ENCODE results near the gene GLYATL1.

The GLYATL1 gene, protein sequence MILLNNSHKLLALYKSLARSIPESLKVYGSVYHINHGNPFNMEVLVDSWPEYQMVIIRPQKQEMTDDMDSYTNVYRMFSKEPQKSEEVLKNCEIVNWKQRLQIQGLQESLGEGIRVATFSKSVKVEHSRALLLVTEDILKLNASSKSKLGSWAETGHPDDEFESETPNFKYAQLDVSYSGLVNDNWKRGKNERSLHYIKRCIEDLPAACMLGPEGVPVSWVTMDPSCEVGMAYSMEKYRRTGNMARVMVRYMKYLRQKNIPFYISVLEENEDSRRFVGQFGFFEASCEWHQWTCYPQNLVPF

DNA sequence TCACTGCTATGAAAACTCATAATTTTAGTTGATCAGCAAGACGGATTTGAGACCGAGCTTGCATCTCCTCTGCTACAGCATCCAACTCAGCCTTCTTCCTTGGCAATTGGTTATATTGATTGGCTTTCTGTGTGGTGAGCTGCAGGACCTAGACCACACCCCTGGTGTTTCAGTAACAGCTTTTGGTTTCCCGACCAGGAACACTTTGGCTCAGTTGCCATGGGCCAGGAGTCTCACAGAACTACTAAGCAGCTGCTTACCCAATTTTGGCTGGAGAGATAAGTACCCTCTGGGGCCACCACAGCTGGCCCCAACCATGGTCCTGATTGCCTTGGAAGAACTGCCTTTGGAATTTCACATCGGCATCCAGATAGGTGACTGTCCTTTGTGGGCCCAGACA is at the start of gene GLYATL1:
TSS of gene GLYATL1 (plus strand) at position 212 of the 400 bp plus-strand sequence. CDS start 7,600 bp downstream, outside the sequence.
- in situ Hi-C loops (cut with MboI; ENCODE audit: low pct_unique_long_range_greater_than_20kb, low sequenced_read_pairs) = no loop called here
- DNase-seq = no peak

DNA sequence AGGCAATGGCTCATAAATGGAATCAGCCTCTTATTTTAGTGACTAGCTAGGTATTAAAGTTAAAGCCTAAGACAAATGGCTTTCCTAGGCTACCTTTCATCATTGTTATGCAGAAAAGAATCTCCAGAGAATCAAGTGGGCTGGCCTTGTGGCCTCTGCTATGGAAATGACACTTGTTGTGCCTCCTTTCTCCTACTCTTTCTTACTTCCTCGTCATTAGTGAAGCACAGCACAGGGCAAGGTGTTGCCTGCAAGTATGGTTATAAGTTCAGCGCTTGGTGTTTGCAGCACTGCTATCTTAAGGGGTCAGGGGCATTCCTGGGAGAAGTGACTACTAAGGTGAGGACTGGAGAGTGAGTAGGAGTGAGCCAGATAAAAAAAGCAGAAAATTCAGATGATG is 45.4 kb upstream of the GLYATL1 start:
- in situ Hi-C loops (cut with MboI; ENCODE audit: low pct_unique_long_range_greater_than_20kb, low sequenced_read_pairs) = no loop called here
- DNase-seq = no peak

DNA sequence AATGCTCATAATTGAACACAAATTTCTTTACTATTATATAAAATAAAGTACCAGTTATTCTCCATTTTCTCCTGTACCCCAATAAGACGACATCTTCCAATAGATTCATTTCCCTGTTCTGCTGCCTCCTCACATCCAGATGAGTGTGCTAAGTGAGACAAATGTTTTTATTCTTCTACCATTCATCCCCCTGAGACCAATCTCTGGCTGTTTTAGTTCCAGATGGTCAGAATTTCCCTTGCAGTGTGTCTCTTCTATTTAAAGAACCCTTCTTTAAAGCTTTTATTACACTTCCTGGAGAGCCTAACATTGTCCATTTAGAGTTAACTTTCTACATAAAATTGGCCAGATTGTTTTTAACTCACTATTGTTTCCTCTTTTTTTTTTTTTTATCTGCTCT is 41.2 kb upstream of the GLYATL1 start:
- DNase-seq = peak; percentile 68
- in situ Hi-C loops (cut with MboI; ENCODE audit: low pct_unique_long_range_greater_than_20kb, low sequenced_read_pairs) = no loop called here

DNA sequence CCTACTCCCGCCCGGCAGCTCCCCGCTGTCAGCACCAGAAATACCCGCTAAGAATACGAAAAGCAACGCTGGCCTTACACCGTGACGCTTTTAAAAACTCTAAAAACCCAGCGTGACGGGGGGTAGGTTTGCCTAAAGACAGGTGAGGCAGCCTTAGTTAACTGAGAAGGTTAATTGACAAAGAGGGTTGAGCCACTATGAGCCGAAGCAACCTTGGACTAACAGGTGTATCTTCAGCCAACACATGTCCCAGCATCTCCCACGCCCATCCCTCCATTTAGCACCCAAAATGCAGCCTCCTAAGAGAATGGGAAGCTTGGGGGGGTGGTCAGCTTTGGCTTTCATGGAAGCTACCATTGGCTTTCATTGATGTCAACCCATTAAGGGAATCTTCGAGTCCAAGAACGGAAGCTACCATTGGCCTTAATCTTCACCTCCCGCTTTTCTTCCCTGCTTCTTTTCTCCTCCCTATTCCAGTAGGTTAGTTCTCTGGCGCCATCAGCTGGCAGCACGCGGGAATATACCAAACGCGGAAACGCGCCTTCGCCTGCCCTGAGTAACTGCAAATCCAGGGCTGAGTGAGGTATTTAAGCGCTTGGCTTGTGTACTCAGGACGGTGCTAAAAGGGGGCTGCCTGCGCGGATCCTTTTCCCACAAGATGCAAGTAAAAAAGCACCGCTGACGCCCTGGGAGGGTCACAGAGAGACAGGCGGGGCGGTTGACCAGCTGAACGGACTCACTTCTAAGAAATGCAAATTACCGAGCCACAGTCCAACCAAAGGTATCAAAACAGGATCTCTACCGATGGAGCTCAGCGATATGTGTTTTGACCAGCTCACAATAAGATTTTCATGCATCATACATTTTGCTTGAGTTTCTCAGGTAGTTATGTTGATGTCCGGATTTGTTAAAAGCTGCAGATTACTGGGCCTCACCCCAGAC is 38.5 kb upstream of the GLYATL1 start:
- in situ Hi-C loops (cut with MboI; ENCODE audit: low pct_unique_long_range_greater_than_20kb, low sequenced_read_pairs) = loop anchor here (25.0 kb wide), 1 partner anchor 263 kb away; no protein-coding TSS in a partner anchor
- DNase-seq = peak; percentile 95

DNA sequence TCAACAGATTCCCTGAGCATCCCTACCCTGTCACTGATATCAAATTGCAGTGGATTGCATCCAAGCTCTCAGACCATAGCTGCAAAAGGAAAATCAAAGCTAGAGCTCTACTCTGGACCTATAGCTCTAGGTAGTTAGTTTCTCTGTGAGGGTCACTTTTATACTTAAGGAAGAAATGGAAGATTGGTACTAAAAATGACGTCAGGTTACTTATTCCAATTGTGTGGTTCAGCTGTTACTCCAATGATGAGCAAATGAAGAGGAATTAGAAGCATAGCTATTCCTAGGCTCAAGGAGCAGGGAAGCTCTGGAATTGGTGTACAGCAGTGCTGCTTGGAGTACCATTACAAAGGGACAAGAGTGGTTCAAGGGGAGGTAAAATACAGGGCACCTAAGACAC is 36.4 kb upstream of the GLYATL1 start:
- in situ Hi-C loops (cut with MboI; ENCODE audit: low pct_unique_long_range_greater_than_20kb, low sequenced_read_pairs) = loop anchor here (25.0 kb wide), 1 partner anchor 266 kb away; no protein-coding TSS in a partner anchor
- no peak for DNase-seq

DNA sequence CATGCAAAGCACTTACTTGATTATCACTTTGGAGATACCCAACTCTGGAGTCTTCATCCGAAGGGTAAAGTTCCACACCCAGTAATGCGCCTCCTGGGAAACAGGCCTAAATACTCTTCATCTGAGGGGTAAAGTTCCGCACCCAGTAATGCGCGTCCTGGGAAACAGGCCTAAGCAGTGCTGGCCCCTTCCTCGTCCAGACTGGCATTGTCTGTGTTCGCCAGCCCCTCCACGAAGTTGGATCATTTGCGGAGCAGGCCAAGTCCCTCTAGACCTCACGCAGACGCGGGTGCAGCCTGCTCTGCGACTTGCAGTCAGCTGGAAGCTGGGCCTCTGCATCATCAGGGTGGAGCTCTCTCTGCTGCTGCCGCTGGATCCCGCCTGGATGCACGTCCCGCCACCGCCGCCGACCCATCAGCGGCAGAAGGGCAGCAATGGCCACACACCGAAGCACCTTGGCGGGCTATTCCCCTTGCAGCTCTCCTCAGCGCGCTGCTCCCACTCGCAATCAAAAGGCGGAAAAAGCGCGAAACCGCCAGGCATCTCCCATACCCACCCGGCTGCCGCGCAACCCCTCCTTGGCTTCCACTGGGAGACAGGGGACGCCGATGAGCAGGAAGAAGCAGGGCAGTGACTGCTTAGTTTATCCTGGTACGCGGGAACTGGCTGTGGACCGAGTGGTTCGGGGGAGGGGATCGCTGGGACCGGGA is 34.1 kb upstream of the GLYATL1 start:
- no peak for DNase-seq
- in situ Hi-C loops (cut with MboI; ENCODE audit: low pct_unique_long_range_greater_than_20kb, low sequenced_read_pairs) = loop anchor here (25.0 kb wide), 1 partner anchor 268 kb away; no protein-coding TSS in a partner anchor

DNA sequence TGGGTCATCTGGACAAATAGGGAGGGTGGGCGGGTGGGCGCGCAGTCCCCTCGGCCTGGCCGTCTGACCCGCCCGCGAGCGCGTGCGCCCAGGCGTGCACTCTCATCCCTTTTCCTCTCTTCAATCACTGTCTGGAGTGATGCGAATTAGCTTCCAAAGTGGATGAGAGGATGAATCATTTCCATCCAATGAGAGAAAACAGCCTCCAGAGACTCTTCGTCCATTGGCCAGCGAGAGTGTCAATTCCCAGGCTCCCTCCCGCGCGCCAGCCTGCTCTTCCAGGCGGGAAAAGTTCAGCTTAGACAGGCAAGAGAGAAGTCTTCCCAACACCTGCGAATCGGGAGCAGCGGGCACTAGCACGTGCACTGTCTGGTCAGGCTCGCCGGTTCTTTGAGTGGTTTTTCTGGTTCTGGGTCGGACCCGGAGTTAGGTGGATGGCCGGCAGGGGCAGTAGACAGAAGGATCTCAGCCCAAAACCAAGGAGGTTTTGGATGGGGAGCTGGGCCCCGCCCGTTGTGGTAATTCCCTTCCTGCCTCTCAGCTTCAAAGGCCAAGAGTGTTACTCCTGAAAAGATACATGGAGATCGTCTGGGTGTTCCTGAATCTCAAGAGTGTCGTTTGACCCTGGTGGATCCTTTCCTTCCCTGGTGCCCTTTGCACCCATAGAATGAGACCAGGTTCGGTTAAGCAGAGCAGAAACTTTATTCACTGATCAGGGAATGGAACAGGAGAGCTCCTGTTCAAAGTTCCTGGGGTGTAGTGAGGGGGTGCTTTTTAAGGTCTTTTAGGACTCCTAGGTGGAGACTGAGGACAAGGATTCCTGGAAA is 33.4 kb upstream of the GLYATL1 start:
- in situ Hi-C loops (cut with MboI; ENCODE audit: low pct_unique_long_range_greater_than_20kb, low sequenced_read_pairs) = loop anchor here (25.0 kb wide), 1 partner anchor 269 kb away; no protein-coding TSS in a partner anchor

DNA sequence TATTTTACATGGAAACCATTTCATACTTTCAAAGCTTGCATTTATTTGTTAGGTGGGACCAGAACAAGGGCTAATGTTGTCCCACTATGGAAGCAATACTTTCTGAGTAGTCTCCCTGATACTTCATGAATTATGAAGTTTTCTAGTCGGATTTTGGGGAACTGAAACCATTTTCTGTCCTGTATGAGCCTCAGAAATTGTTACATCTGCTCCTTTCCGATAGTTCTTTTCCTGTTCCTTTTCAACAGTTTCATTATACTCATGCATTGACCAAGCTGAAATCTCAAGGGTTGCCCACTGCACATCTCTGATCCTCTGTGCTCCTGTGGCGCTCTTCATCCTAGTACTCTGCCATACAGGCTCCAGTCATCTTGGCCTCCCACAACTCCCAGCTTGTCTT is 31.5 kb upstream of the GLYATL1 start:
- in situ Hi-C loops (cut with MboI; ENCODE audit: low pct_unique_long_range_greater_than_20kb, low sequenced_read_pairs) = loop anchor here (25.0 kb wide), 1 partner anchor 270 kb away; no protein-coding TSS in a partner anchor
- no peak for DNase-seq

More for the DNA sequence above, 33.4 kb upstream of the GLYATL1 start:
- no peak for DNase-seq

DNA sequence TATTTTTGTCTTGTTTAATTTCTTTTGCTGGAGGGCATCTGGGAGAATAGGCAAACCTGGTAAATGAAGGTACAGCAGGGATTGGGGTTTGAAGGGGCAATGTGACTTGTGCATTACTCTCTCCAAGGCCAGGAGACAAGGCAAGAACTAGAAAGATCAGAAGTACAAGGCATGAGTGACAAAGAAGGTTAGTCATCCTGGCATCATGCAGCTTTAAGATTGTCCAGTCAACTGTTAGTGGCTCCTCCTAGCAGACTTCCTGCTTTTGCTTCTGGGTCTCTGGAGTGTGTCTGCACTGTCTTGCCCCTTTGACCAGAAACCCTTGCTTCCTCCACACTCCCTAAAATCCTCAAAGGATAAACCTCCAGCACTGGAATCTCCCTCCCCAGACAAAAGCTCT is 27.2 kb upstream of the GLYATL1 start:
- in situ Hi-C loops (cut with MboI; ENCODE audit: low pct_unique_long_range_greater_than_20kb, low sequenced_read_pairs) = loop anchor here (25.0 kb wide), 1 partner anchor 275 kb away; no protein-coding TSS in a partner anchor
- no peak for DNase-seq

DNA sequence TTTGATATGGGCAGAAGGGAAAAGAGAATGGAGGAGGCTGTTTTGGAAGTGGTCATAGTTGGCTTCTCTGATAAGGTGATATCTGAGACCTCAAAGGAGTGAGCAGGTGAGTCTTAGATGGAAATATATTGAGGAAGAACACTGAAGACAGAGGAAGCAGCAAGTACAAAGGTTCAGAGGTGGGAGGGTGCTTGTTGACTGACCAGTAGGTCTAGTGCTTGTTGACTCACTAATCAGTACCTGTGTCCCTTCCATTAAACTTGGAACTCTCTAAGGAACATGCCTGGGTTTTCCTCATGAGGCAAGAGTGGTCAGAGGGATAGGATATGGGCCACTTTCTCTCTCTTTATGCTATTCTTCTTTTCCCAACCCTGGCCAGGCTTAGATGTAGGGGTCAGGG is 25.6 kb upstream of the GLYATL1 start:
- DNase-seq = no peak
- in situ Hi-C loops (cut with MboI; ENCODE audit: low pct_unique_long_range_greater_than_20kb, low sequenced_read_pairs) = loop anchor here (25.0 kb wide), 1 partner anchor 276 kb away; no protein-coding TSS in a partner anchor

DNA sequence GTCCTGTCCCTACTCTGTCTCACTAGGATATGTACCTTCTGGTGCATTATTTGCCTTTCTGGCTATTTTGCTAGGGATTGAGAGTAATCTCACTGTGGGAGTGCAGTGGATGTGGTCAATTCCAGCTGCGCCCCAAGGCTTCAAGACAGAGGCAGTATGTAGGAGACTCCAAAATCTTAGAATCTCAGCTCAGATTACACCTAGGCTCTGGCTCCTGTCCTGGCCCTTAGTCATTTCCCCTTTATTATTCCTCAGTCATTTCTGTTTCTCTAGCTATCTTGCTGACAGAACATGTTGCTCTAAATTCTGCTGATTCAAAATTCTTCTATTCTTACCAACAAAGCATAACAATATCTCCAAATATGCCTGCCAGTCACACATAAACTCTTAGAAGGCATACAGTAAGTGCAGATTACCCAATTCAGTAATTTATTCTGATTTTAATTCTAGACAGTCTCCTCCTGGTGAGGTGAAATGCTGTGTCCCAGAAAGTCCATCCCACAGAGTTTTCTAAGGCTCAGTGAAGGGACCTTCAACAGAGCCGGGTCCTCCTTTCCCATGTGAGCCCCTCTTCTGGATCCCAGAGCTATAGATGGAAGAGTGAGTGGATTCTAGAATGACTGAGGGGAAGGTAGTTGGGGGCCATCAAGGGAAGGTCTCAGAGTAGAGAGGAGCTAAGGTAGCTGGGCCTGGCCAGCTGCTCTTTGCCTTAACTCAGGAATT is 24.3 kb upstream of the GLYATL1 start:
- DNase-seq = no peak
- in situ Hi-C loops (cut with MboI; ENCODE audit: low pct_unique_long_range_greater_than_20kb, low sequenced_read_pairs) = loop anchor here (25.0 kb wide), 1 partner anchor 278 kb away; no protein-coding TSS in a partner anchor

DNA sequence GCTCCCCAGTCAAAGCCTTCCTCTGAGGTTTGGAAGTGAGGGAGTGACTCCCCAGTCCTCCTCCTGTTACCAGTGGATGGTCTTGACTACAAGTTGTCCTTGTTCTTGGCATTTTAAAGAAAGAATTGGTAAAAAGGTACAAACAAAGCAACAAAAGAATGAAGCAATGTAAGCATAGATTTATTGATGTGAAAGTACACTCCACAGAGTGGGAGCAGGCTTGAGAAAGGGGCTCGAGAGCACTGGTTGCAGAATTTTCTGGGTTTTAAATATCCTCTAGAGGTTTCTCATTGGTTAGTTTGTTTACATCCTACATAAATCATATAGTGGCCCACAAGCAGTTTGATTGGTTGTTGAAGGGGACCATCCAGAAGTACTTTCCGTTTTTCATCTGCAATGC is 22.7 kb upstream of the GLYATL1 start:
- DNase-seq = no peak
- in situ Hi-C loops (cut with MboI; ENCODE audit: low pct_unique_long_range_greater_than_20kb, low sequenced_read_pairs) = loop anchor here (25.0 kb wide), 1 partner anchor 279 kb away; no protein-coding TSS in a partner anchor

DNA sequence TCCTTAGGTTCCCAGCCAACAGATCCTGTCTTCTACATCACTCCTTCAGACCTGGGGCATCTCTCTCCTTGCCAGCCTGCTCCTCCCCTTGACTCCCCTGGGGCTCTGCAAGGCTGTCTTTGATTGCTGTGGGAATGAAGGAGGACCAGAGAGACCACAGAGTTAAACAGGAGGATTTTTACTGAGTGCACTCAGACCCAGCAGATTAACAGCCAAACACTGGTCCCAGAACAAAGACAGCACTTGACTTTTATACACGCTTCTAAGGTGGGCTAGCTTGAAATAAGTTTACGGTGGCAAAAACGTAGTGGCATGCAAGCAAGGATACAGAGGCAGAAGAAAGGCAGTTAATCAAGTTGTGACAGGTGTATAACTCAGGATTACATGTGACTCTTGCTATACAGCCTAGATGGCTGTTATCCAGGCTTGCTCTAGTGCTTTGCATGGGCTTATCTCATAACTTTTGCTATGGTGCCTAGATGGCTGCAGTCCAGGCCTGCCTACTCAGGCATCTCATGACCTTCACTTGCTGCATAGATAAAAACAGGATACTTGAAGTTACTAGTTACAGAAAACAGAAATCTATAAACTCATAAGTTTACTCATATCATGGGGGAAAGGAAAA is 22.0 kb upstream of the GLYATL1 start:
- in situ Hi-C loops (cut with MboI; ENCODE audit: low pct_unique_long_range_greater_than_20kb, low sequenced_read_pairs) = loop anchor here (25.0 kb wide), 1 partner anchor 280 kb away; no protein-coding TSS in a partner anchor

DNA sequence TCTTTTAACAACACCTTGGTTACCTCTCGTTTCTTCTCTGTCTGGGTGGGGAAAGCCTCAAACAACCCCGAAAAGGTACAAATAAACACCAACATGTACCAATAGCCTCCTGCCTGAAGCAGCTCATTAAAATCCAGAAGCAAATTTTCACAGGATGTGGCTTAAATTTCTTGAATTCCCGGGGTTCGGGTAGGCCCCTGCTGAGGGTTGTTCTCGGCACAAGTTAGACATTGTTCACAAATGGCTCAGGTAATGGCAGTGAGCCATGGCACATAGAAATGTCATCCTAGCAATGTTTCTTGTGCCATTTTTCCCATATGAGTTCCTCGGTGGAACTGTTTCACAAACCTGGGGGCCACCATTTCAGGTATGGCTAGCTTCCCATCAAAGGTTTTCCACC is 19.7 kb upstream of the GLYATL1 start:
- no peak for DNase-seq
- in situ Hi-C loops (cut with MboI; ENCODE audit: low pct_unique_long_range_greater_than_20kb, low sequenced_read_pairs) = loop anchor here (25.0 kb wide), 1 partner anchor 282 kb away; no protein-coding TSS in a partner anchor

More for the DNA sequence above, 22.0 kb upstream of the GLYATL1 start:
- DNase-seq = no peak

DNA sequence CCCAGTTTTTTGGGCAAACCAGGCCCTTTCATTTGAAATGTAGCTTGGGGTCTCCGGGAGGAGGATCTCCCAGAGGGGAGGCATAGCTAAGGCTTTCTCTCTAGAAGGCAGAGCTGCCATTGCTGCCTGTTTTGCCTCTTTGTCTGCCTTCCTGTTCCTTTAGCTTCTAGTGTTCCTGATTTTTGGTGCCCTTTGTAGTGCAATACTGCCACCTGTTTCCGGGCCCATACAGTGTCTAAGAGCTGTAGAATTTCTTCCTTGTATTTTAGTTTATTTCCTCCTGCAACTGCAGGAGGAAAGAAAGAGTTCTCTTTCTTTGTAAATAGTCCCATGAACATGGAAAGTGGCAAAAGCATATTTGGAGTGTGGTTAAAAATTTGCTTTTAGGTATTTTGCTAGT is 19.3 kb upstream of the GLYATL1 start:
- peak; percentile 19 for DNase-seq

DNA sequence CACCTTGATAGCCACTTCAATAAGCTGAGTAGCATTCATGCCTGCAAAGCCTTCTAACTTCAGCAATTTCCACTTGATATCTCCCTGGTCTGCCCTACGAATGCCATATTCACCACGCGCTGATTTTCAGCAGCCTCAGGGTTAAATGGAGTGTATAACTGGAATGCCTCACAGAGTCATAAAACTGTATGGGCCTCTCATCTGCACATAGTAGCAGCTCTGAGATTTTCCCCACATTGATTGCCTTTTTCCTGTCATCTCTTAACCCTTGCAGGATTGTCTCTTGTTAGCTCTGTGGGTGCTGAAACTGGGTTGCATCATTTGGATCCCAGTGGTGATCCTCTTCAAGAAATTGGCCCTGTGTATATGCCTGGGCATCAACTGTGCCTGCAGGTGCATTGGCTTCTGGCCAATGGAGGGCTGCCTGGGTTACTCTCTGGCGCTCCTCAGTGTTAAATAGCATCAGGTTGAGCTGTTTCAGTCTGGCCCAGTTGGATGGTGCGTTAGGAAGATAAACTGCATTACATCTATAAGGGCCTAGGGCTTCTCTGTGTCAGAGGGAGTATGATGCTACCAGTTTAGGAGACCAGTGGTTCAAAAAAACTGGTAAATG is 17.4 kb upstream of the GLYATL1 start:
- no peak for DNase-seq
- in situ Hi-C loops (cut with MboI; ENCODE audit: low pct_unique_long_range_greater_than_20kb, low sequenced_read_pairs) = loop anchor here (25.0 kb wide), 1 partner anchor 285 kb away; no protein-coding TSS in a partner anchor

More for the DNA sequence above, 19.3 kb upstream of the GLYATL1 start:
- in situ Hi-C loops (cut with MboI; ENCODE audit: low pct_unique_long_range_greater_than_20kb, low sequenced_read_pairs) = loop anchor here (25.0 kb wide), 1 partner anchor 283 kb away; no protein-coding TSS in a partner anchor
